HG03139 (cell line): ENCODE measurements around the gene SETD3.

Experiments
- ATAC-seq: cut with Tn5 transposase; IDR thresholded peaks from one replicate; pipeline ENCODE4 v1.9.1; 2021; ENCODE audit not compliant: unreplicated experiment

SETD3 gene

DNA sequence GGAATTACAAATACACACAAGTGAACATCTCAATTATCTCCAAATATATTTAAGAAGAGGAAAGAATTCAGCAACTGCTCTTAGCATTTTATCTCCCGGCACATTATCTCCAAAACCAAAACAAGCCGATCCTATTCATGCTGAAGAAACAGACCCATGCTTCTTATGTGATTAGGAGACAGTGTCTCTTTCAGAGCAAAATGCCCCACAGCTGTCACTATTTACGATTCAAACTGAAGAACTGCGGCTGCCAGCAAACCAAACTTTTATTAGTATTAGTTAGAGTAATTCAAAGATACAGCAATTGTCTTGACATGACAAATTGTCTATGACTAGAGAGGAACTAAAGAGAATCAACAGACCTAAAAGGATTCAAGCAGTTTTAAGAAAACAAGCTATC, 79.4 kb downstream of the SETD3 start:
- no peak for ATAC-seq

DNA sequence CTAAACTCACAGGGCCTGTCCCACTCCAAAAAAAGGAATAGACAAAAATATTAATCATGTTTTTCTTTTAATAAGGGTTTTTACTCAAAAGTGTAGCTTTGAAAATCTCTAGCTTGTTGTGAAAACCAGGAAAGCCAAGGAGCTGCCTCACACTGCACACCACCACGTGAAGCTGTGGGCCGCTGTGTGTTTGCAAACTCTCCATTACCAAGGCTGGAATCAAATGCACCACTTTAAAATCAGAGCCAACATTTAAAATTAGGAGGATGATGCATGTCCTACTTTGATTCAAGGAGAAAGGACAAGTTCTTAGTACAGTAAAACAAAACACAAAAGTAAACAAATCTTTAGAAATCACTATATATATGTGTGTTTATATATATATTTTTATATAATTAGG, 83.0 kb downstream of the SETD3 start:
- no peak for ATAC-seq

DNA sequence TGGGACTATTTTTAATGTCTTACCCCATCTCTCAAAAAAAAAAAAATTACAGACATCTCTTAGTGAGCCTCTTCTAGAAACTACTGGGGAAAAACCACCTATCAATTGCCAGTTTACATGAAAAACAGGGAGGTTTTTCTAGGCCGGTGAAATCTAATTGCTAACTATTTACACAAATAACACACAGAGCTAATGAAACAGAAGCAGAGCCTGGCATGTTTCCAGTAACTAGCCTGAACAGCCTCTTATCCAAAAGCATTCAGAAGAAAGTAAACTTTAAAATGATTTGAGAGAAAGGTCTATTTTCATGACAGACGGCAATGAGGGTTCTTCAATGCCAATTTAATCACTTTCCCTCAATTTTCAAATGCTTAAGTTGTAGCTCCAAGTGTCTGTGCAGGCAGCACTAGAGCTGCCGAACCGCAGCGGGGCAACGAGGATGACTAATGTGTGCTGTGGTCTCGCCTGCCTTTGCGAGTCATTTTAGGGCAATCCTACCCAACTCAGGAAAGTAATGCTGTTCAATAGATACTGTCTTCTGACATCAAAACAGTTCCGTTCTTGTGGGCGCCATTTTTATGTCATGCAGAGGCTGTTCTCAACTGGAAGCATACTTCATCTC, 84.6 kb downstream of the SETD3 start:
- ATAC-seq, result no peak

DNA sequence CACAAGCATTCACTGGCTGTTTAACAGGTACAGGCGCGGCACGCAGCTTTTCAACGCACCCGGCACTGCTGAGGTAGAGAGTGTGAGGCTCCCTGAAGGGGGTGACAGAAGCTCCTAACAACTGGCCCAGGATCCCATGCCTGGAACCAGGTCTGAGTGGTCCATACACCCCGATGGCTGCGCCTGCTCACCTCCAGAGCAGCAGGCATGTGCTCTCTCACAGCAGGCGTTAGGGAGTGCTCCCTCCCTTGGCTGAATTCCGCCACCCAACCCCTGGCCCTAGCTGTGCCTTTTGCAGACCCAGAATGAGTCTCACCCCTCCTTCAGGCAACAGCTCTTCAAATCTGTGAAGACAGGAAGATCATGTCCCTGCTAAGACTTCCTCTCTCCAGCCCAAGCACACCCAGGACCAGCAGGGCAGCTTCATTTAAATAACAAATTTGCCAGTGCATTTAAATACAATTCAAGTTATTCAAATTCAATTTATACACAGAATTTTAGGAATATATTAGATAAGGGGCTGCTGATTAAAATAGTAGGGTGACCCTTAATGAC, 86.0 kb downstream of the SETD3 start:
- no peak for ATAC-seq

DNA sequence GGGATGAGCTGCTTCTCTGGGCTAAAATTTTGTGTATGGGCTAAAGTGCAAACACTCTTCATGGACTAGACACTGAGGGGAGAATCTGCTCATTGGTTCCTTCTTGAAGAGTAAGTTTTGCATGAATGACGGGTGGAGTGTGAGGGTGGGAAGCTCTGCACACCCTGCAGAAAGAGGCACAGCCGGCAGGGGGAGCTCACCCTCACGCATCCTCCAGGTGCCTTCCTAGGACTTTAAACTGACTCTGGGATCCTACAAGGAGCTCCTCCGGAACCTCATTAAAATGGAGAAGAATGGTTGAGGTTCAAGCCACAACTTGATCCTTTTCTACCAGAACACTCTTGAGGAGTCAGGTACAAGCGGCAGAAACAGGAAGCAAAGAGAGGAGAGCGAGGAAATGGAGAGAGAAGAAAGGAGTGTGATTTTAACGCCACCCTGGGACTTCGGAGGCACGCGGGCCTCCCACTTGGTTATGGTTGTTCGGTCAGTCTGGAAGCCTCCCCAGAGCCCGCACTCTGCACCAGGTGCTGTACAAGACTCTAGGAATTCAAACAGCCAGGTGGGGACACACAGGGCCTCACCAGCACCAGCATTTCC, 87.5 kb downstream of the SETD3 start:
- ATAC-seq, result peak; percentile 65

DNA sequence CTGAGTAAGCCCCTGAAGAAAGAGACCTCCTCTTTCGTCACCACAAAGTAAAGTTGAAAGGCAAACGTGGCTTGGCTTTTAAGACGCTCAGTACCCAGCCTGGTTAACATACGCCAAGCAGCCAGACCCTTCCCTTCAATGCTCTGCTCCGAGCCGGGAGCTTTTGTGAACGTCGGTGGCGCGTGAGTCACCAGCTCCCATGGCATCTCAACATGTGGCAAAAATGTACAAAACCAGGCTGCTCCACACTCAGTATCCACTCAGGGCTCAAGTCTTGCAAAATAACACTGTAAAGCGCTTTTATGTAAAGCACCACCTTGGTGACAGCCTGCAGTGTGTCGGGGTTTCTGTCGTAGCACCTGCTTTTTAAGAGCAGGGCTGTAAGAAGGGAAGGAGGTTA, 89.0 kb downstream of the SETD3 start:
- no peak for ATAC-seq

DNA sequence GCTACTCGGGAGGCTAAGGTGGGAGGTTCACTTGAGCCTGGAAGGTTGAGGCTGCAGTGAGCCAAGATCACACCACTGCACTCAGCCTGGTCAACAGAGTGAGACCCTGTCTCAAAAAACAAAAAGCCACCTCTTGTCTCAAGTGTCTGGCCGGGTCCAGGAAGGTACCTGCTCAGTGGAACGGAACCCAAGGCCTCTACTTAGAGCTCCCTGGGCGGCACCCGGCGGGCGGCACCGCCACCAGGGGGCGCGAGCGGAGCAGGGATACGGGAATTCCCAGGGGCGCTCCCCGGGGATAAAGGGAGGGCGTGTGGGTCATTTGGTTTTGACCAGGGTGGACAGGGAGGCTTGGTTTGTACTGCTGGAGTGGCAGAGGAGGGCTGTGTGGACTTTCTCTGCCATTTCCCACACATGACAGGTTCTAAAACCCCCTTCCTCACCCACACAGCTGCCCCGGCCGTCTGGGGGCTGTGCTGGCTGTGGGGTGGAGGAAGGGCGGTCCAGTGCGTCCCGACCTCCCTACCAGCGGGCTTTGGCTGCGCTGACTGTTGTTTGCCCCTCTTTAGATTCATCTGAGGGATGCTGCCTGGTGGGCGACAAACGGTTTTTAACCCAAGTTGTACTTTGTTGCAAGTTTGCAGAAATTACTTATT, 91.4 kb downstream of the SETD3 start:
- no peak for ATAC-seq

DNA sequence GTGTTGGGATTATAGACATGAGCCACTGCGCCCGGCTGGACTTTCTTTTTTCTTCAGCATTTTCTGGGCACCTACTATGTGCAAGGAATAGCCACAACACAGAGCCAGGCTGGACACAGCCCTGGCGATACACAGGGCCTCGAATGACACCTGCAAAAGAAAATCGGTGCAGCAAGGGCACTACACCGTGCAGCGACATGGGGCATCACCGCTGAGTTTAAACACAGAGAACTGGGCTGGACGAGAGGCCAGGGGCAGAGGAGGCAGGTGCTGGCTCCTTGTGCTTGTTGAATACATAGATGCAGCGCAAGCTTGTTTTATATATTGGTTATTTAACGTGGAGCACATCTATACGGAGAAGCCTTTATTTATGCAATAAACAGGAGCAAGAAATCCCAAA, 92.4 kb downstream of the SETD3 start:
- ATAC-seq, result no peak

DNA sequence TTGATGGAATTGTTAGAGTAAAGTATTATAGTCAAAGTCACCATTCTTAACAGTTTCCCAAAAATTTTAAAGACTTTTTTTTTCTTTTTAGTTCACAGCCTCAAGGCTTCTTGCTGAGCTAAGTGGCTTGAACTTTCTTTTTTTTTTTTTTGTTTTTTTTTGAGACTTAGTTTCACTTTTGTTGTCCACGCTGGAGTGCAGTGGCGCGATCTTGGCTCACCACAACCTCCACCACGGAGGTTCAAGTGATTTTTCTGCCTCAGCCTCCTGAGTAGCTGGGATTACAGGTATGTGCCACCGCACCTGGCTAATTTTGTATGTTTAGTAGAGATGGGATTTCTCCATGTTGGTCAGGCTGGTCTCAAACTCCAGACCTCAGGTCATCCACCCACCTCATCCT, 92.8 kb downstream of the SETD3 start:
- no peak for ATAC-seq

DNA sequence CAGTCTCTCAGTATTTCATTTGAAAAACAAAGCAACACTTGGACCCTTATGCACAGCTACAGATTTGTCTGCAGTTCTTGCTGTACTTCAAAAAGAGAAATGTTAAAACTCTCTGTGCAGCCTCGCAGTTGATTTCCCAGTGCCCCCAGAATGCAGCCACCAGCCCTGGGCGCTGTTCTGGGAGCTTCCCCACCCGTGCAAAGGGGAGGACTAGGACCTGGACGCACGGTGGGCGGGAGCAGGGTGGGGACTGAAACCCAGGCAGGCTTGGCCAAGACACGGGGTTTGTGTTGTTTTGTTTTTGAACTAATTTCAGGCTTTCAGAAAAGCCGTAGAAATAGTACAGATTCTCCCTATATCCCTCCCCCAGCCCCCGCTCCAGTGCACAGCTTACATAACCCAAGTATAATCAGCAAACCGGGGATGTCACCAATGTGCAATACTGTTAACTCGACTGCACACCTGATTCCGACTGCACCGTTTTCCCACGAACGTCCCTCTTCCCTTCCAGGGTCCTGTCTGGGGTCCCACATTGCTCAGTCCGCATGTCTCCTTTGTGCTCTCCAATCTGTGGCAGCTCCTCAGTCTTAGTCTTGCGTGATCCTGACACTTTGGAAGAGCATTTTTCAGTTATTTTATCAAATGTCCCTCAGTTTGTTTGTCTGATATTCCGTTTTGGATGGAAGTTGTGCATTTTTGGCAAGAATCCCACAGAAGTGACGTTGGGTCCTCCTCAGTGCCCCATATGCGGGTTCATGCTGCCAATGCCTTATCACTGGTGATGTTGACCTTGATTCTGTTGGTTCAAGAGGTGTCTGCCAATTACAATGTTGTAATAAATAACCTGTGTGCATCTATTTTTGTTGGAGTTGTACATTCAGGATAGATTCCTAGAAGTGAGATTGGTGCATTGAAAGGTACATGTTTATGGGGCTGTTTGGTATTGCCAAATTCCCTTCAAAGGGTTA, 95.9 kb downstream of the SETD3 start:
- ATAC-seq, result no peak

DNA sequence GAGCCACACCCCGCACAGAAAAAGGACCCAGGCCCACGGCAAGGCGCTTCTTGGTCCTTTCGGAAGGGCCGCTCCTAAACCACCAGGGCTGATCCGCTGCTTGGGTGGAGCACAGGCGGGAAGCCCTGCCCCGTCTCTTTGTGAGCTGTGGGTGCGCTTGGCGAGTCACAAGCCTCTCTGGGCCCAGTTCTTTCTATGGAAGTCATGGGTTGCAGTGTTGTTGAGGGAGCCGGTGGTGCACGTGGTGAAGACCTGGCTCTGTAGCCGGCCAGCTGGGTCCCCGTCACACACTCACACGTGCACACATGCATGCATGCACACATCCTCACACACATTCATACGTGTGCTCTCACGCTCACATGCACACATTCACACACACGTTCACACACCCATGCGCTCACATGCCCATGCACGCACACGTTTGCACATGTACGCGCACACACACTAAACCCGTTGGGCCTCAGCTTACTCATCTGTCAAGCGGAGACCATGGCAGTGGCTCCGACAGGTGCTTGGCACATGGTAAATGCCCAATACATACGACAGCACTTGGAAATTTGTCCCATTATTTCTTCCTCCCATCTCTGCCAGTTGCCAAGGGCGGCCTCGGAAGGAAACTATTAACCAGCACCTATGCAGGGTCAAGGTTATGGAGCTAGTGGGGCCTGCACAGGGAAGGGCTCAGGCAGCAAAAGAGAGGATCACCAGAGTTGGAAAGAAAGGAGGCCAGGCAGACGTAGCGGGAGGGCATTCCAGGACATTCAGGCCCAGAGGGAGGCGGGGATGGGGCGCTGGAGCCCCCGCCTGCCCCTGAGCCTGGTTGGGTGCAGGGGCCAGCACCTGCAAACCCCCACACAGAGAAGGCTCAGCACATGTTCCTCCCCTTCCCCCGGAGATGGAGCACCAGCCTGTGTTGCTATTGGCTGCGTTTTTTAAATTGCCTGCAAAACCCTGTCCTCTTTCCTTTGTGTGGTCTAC, 96.9 kb downstream of the SETD3 start:
- ATAC-seq, result no peak

DNA sequence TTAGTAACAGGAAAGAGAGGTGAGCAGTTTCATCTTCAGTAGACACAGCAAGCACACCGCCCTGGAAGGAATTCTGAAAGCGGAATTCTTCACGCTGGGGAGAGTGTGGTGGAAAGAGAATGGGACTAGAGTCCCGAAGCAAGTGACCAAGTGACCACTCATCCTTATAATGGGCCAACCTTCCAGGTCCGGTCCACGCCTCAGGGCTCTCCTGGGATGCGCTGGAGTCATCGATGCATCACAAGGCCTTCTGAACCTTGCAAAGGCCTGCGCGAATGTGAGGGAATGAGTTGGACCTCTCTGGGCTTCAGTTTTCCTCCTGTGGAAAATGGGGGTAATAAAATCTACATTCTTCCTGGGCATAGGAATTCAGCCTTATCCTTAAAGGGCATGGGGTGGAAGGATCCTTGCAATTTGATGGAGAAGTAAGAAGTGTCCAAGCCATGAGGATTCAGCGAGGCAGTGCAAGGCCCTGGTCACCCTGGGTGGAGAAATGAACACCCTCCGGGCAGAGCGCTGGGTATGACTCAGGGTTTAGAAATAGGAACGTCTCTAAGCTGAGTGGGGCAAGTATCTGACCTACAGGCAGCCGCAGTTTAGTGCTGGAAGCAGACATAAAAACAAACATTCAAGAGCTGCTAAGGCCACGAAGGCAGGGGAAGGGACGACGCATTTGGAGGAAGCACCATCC, 97.7 kb downstream of the SETD3 start:
- ATAC-seq, result no peak

DNA sequence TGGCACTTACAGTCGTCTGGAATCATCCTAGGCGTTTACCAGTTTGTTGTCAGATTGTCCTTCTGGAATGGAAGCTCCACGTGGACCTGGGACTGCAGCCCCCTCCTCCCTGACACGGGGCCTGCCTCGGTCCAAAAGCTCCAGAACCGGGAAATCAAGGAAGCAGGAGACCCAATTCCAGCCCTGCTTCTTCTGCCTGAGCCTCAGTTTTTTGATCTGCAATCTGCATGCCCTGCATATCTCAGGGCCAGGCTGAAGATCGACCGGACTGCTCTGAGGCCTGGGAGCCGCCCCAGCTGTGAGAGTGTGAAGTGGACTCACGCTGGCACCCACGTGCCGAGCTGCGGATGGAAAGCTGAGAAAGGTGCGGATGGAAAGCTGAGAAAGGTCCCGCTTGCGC, 98.6 kb downstream of the SETD3 start:
- ATAC-seq, result no peak

DNA sequence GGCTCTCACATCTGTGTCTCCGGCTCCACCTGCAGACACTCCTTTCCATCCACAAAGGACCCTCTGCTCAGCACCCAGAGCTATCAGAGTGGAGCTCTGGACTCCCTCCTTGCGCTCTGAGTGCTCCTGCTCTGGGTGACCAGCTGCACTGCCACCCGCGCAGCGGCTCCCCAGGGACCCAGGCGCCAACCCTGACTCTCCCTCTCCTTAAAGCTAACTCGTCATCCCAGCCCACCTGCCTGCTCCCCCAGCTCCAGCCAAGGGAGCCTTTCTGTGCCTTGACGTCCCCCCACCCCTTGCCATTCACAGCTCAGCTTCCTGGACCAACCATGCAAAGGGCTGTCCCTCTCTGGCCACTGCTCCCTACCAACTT, 99.0 kb downstream of the SETD3 start:
- no peak for ATAC-seq

DNA sequence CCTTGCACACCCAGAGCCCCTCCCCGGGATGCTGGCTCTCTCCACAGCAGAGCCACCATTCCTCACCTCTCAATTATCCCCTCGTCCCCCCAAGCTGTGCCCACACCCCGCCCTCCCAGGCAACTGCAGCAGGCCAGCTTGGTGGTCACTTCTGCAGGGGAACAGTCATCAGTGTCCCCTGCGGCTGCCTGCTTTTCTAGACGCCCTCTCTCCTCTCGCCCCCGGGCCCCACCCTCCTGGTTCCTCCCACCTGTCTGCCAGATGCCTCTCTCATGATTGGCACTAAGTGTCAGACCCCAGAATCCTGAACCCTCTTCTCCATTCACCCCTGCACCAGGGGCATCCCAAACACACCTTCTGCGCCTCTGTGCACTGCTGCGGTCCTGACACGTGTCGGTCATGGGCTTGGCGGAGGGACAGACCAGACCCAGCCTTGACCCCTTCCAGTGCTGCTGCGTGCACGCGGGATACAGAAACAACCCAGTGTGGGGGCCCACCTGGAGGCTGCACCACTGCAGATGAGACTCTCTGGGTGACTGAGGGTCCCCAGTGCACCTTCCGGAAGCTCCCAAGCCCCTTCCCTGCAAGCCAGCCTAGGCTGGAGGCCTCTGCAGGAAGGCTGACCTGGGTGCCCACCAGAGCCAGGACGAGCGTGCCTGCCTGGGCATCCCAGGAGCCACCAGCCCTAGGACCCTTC, 99.5 kb downstream of the SETD3 start:
- ATAC-seq, result no peak

DNA sequence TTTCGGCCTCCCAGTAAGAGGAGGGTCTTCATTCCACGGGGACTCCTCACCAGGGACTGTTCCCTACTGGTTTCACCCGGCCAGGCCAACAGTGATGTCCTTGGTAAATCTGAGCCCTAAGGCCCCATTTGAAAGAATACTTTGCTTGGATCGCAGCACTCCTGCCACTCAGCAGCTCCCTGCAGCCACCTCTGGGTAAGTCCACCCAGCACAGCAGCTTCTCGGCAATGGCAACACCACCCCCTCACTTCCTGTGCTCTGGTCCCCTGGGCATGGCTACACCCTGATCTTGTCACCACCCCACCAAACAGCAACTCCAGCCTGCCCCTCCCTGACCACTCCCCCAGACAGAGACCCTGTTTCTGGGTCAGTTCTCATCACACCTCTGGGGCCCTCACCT, 100.3 kb downstream of the SETD3 start:
- ATAC-seq, result no peak

DNA sequence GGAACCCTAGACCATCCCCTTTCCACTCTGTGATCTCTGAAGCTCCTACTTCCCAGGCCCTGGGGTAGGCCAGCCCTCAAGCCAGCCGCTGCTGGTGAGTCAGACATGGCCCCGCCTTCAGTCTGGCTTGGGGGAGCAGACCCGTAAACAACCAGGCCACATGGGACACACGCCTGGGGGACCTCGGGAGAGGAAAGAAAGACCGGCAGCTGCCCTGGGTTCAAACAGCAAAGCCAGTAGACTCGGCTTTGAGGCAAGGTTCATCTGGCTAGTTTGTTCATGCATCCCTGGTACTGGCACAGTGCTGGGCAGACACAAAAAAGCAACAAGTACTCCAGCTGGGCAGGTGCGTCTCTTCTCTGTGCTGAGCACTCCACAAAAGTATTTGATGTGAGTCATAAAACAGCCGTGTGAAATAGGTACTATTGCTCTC, 101.9 kb downstream of the SETD3 start:
- ATAC-seq, result no peak

DNA sequence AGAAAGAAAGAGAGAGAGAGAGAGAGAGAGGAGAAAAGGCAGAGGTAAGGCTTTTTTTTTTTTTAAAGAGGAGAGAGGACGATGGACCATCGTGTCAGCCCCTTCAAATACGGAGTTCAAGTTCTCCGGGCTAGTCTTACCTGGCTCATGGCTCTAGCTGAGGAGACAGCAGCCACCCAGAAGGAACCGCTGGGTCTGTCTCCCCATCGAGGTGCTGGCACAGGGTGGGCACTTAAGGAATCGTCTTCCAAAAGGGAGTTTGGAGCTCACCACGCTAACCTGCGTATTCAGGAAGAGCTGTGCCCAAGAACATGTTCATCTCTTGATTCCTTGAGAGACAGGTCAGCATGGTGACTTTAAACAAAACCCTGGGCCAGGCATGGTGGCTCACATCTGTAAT, 102.7 kb downstream of the SETD3 start:
- ATAC-seq, result no peak

DNA sequence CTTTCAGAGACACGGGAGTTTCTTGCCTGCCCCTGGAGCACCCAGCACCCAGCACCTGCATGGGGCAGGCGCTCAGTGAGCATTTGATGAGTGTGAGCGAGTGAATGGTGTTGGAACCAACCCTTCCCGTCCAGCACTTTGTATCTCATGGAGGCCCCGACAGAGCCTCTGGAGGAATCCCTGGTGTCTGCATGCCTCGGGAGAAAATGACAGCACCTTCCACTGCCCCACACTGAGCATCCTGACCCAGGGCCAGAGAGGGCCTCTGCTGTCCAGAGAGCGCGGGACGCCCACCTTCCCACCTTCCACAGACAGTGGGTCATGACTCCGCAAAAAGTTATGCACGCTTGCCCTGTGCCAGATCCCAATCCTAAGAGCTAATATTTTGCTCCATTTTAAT, 105.7 kb downstream of the SETD3 start:
- no peak for ATAC-seq
